HepG2 (cell line): ENCODE data around the gene BABAM1. TPM values are rescaled to one million over a fixed set of nuclear protein-coding genes. Genes with fewer than 3 reads are reported as not detected.

Source experiments
- ATAC-seq: fragments of 200-7000 bp; cut with Tn5 transposase; 3 replicates; pipeline ENCODE4 v1.9.1; 2020; ENCODE audit warnings: mild to moderate bottlenecking, moderate library complexity
- BruUV-seq: library from RNA; stranded (reverse); fragments of 400-500 nt; replicated peaks from 2 replicates; lab custom pipeline; 2021; lab: Mats Ljungman, UMichigan
- CTCF ChIA-PET: fragments of 300-600 bp; formaldehyde crosslinking; extraction: SDS; loops from one replicate; lab custom pipeline; 2021; ENCODE audit warnings: low total read pairs, inconsistent platforms, low intra/inter-chr PET ratio; lab: Yijun Ruan, JAX
- POLR2A ChIA-PET: fragments of 350-600 bp; sonication (Branson Sonifier 250); formaldehyde crosslinking; loops from one replicate; lab custom pipeline; 2020; ENCODE audit warnings: antibody characterized with exemption, inconsistent platforms; lab: Yijun Ruan, JAX
- DNase-seq: peaks from one replicate; pipeline ENCODE4 v3.0.0-alpha.2; 2015; ENCODE audit warnings: low spot score
- FAIRE-seq: peaks from 3 replicates; lab custom pipeline; 2011; peaks lifted over from hg19 to GRCh38; lab: Jason Lieb, UNC
- H2AFZ ChIP-seq: one replicate; pipeline ENCODE4 v1.6.1; 2011; ENCODE audit warnings: low read length, inconsistent platforms
- H3K27ac ChIP-seq: fragments of 300-600 bp; 3 replicates; pipeline ENCODE4 v1.8.0; 2011; ENCODE audit warnings: mixed run types, mild to moderate bottlenecking, mixed read lengths, low read length, inconsistent platforms; ENCODE audit not compliant: insufficient read depth; ENCODE audit errors: extremely low read length
- H3K27me3 ChIP-seq, 2 experiments: fragments of 200-600 bp in 1 of 2; 2 replicates in 1 of 2; 3 replicates in 1 of 2; pipeline versions ENCODE4 v1.6.0 to v1.8.0; 2011; ENCODE audit warnings: low read length in 2 of 2, mild to moderate bottlenecking in 2 of 2, moderate library complexity in 2 of 2, inconsistent platforms in 1 of 2; ENCODE audit not compliant: insufficient read depth in 2 of 2, control insufficient read depth in 1 of 2
- H3K36me3 ChIP-seq, 2 experiments: fragments of 200-600 bp in 1 of 2; replicated peaks in 1 of 2; 2 replicates in 1 of 2; 3 replicates in 1 of 2; pipeline versions ENCODE4 v1.5.1 to v1.8.0; 2011; ENCODE audit warnings: low read length in 2 of 2, inconsistent platforms in 1 of 2; ENCODE audit not compliant: insufficient read depth in 2 of 2, control insufficient read depth in 1 of 2
- H3K4me1 ChIP-seq: 2 replicates; pipeline ENCODE4 v1.5.1; 2012; ENCODE audit warnings: low read length, inconsistent platforms; ENCODE audit not compliant: insufficient read depth
- H3K4me2 ChIP-seq: 2 replicates; pipeline ENCODE4 v1.6.0; 2011; ENCODE audit warnings: low read depth, low read length, inconsistent platforms
- H3K4me3 ChIP-seq, 3 experiments: fragments of 200-600 bp in 1 of 3; sonication (generic), shearing (Covaris generic) in 1 of 3; replicated peaks in 1 of 3; 2 replicates each; pipeline ENCODE4 v1.5.1; 2011 to 2016; ENCODE audit warnings: low read length in 3 of 3, inconsistent platforms in 2 of 3, low read depth in 2 of 3, mild to moderate bottlenecking in 2 of 3, control low read depth in 1 of 3, mixed read lengths in 1 of 3; ENCODE audit not compliant: insufficient read depth in 1 of 3
- H3K79me2 ChIP-seq: one replicate; pipeline ENCODE4 v1.6.1; 2011; ENCODE audit warnings: low read length, inconsistent platforms; ENCODE audit not compliant: insufficient read depth
- H3K9ac ChIP-seq: 2 replicates; pipeline ENCODE4 v1.6.0; 2011; ENCODE audit warnings: mild to moderate bottlenecking, low read depth, low read length, inconsistent platforms; ENCODE audit not compliant: insufficient read depth
- H3K9me3 ChIP-seq: 2 replicates; pipeline ENCODE4 v1.5.1; 2012; ENCODE audit warnings: mild to moderate bottlenecking, low read length
- H4K20me1 ChIP-seq: 2 replicates; pipeline ENCODE4 v1.6.0; 2011; ENCODE audit warnings: inconsistent platforms, mild to moderate bottlenecking, low read length, moderate library complexity; ENCODE audit not compliant: insufficient read depth
- ARID3A ChIP-seq: IDR thresholded peaks from 2 replicates; pipeline ENCODE4 v1.6.1; 2012; ENCODE audit warnings: low read depth, low read length, improper control_type of control experiment
- CTCF ChIP-seq: sonication (generic); formaldehyde crosslinking; IDR thresholded peaks from 2 replicates; pipeline ENCODE4 v1.5.0; 2020; ENCODE audit warnings: mild to moderate bottlenecking, missing genetic modification reagents, moderate library complexity
- ISL2 ChIP-seq: sonication (generic); formaldehyde crosslinking; IDR thresholded peaks from 2 replicates; pipeline ENCODE4 v1.5.0; 2020; ENCODE audit warnings: missing genetic modification reagents
- NFYC ChIP-seq: IDR thresholded peaks from 2 replicates; pipeline ENCODE4 v1.6.1; 2016; ENCODE audit warnings: missing genetic modification reagents, missing compliant biosample characterization
- PBX2 ChIP-seq: IDR thresholded peaks from 2 replicates; pipeline ENCODE4 v1.6.1; 2016; ENCODE audit warnings: control low read depth
- PREB ChIP-seq: sonication (generic); formaldehyde crosslinking; IDR thresholded peaks from 2 replicates; pipeline ENCODE4 v1.4.0; 2020; ENCODE audit warnings: missing genetic modification reagents
- SKIL ChIP-seq: sonication (generic); formaldehyde crosslinking; IDR thresholded peaks from 2 replicates; pipeline ENCODE4 v1.8.0; 2022; ENCODE audit warnings: missing genetic modification reagents, mild to moderate bottlenecking, moderate library complexity, borderline replicate concordance
- SP2 ChIP-seq: sonication (generic); formaldehyde crosslinking; IDR thresholded peaks from 2 replicates; pipeline ENCODE4 v1.5.1; 2020; ENCODE audit warnings: mild to moderate bottlenecking, missing genetic modification reagents
- TMF1 ChIP-seq: sonication (generic); formaldehyde crosslinking; IDR thresholded peaks from 2 replicates; pipeline ENCODE4 v1.8.1; 2022; ENCODE audit warnings: low read depth, missing genetic modification reagents
- ZNF687 ChIP-seq: sonication (generic); formaldehyde crosslinking; IDR thresholded peaks from 2 replicates; pipeline ENCODE4 v1.5.1; 2020; ENCODE audit warnings: mild to moderate bottlenecking, missing genetic modification reagents, moderate library complexity
- WGBS: methylation state at CpG from one replicate; pipeline ENCODE4 v1.1.6; 2017; ENCODE audit warnings: low lambda C conversion rate; 5-methylcytosine and 5-hydroxymethylcytosine counted together
- in situ Hi-C: cut with HindIII; loops from 2 replicates; pipeline ENCODE4 v1.10.0; 2017; ENCODE audit warnings: low pct_unique_long_range_greater_than_20kb; ENCODE audit not compliant: extremely low pct_ligation_motif_present
- intact Hi-C: fragments of 100-400 bp; cut with micrococcal nuclease; formaldehyde crosslinking; loops from one replicate; pipeline ENCODE4 v1.10.0; 2022; ENCODE audit not compliant: unreplicated experiment
- polyA plus RNA-seq, 8 experiments: library from polyadenylated mRNA; depleted of rRNA in 3 of 8; stranded (reverse) in 7 of 8; unstranded in 1 of 8; fragments of >200 nt; fragmentation: Illumina TruSeq in 4 of 8; extraction: Trizol in 4 of 8; gene quantifications; 2 replicates each; pipeline versions ENCODE4 v1.2.1 to v1.2.3, GENCODE V29; 2011 to 2016; ENCODE audit warnings: low read depth in 4 of 8, missing spikeins in 1 of 8, mixed read lengths in 1 of 8; ENCODE audit not compliant: insufficient read depth in 1 of 8
- total RNA-seq, 5 experiments: library from RNA; depleted of rRNA; stranded (reverse); fragments of >200 nt; fragmentation: Illumina TruSeq; extraction: Trizol; gene quantifications; 2 replicates each; pipeline ENCODE4 v1.2.3, GENCODE V29; 2016; ENCODE audit warnings: low read depth in 1 of 5

BABAM1 gene
- total and polyA plus RNA-seq, 2 of the 13 experiments (the other 11 are each of a cell fraction or from before 2014, with no cell fraction given) = 70.0 to 82.0 TPM

GRCh38 chr19:17286752-17287151 lies 19.5 kb downstream of the BABAM1 start (continued):
- TF ChIP-seq PREB (CRISPR knock-in tag) (no peak), ISL2 (CRISPR knock-in tag) (no peak)

- ATAC-seq (peak; percentile 76), FAIRE-seq (no peak), DNase-seq (no peak)
- no TSS peak for BruUV-seq
- Histone ChIP-seq H3K9ac (no peak overlapping the region), H2AFZ (no peak overlapping the region), H3K36me3 (no peaks in the 10 kb centered on the region), H3K4me2 (0 out of 2 replicates have a peak overlapping the region, but pooled peaks have one; percentile 36), H3K27ac (no peak overlapping the region), H3K79me2 (no peaks in the 10 kb centered on the region), H3K9me3 (no peaks in the 10 kb centered on the region), H3K27me3 (no peaks in the 10 kb centered on the region), H3K4me3 (no peak overlapping the region; a peak in 1 of 6 replicates), H3K4me1 (no peaks in the 10 kb centered on the region), H4K20me1 (no peaks in the 10 kb centered on the region)
- POLR2A ChIA-PET = no interaction called here
- 28% methylated on average over 14 of the region's 22 CpGs for WGBS
- in situ Hi-C loops = no loop called here
- CTCF ChIA-PET = no interaction called here
- intact Hi-C loops = no loop called here
- TF ChIP-seq PBX2 (CRISPR knock-in tag) (peak; percentile 88), TMF1 (CRISPR knock-in tag) (no peak), SP2 (CRISPR knock-in tag) (peak; percentile 88), ARID3A (no peak), ZNF687 (CRISPR knock-in tag) (peak; percentile 21; the same call in 1 of the 2 replicates), NFYC (CRISPR knock-in tag) (peak; percentile 88), CTCF (CRISPR knock-in tag) (0 out of 2 replicates have a peak, but pooled peaks have one; percentile 3), SKIL (CRISPR knock-in tag) (no peak)
Observed at GRCh38 chr19:17289489-17289888, 22.2 kb downstream of the BABAM1 start.
